GM19372 (cell line): Measurements from ENCODE around the gene ZNF771.

Experiments
- ATAC-seq: cut with Tn5 transposase; IDR thresholded peaks from one replicate; pipeline ENCODE4 v1.9.1; 2021; ENCODE audit warnings: mild to moderate bottlenecking, low read depth, moderate library complexity; ENCODE audit not compliant: unreplicated experiment

Gene ZNF771

DNA sequence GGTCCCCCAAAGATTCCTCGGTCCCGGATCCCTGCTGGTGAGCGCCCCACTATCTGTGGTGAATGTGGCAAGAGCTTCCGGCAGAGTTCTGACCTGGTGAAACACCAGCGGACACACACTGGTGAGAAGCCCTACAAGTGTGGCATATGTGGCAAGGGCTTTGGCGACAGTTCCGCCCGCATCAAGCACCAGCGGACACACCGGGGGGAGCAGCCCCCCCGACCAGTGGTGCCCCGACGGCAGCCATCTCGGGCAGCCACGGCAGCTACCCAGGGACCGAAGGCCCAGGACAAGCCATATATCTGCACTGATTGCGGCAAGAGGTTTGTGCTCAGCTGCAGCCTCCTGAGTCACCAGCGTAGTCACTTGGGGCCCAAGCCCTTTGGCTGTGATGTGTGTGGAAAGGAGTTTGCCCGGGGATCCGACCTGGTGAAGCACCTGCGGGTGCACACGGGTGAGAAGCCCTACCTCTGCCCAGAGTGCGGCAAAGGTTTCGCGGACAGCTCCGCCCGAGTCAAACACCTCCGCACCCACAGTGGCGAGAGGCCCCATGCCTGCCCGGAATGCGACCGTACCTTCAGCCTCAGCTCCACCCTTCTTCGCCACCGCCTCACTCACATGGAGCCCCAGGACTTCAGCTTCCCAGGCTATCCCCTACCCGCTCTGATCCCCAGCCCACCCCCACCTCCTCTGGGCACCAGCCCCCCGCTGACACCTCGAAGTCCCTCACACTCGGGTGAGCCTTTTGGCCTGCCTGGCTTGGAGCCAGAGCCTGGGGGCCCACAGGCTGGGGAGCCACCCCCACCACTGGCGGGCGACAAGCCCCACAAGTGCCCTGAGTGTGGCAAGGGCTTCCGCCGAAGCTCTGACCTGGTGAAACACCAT lies 9.4 kb upstream of the ZNF771 start:
- no peak for ATAC-seq

DNA sequence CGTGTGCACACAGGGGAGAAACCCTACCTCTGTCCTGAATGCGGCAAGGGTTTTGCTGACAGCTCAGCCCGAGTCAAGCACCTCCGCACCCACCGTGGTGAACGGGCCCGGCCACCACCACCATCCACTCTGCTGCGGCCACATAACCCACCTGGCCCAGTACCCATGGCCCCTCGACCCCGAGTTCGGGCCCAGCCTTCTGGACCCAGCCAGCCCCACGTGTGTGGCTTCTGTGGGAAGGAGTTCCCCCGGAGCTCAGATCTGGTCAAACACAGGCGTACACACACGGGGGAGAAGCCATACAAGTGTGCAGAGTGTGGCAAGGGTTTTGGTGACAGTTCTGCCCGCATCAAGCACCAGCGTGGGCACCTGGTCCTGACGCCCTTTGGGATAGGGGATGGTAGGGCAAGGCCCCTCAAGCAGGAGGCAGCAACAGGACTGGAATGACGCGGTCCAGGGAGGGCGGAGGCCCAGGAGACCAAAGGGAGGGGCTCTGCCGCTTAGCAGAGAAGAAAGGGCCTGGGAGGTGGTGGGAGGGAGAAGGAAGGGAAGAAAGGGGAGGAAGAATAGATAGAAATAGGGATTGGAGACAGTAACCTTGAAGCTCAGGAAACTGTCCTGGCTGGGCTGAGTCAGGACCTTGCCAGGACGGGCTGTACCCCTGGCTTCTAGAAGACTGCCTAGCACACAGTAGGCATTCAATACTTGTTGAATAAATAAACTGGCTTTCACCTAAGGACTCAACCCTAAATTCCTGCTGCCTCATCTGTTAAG lies 8.6 kb upstream of the ZNF771 start:
- no peak for ATAC-seq

DNA sequence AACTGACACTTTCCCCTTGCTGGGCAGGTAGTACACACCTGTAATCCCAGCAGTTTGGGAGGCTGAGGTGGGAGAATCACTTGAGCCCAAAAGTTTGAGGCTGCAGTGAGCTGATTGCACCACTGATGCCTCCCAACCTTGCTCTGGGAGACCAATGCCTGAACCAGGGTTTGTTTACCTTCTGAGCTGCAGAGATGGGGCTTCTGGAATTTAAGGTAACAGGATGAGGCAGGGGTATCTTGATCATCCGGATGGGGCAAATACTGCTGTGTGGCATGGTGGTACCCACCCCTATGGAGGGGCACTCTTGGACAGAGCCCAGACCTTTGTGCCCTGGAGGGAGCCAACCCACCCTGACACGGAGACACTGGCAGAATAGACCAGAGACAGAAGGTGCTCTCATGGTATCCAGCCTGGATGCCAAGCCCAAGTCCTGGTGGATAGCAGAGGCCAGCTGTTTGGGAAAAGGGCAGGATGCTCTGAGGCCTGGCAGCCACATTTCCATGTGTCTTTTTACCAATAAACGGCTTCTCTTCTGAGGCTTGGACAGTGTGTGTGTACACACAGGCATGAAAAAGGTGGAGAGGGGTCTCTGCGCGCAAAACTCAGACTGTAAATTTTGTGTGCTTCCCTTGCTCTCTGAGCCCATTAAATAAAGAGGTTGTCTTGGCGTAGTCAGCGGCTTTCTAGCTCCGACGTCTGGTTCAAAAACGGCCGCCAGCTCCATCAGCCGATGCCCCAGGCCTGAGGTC lies 7.8 kb upstream of the ZNF771 start:
- ATAC-seq: no peak

DNA sequence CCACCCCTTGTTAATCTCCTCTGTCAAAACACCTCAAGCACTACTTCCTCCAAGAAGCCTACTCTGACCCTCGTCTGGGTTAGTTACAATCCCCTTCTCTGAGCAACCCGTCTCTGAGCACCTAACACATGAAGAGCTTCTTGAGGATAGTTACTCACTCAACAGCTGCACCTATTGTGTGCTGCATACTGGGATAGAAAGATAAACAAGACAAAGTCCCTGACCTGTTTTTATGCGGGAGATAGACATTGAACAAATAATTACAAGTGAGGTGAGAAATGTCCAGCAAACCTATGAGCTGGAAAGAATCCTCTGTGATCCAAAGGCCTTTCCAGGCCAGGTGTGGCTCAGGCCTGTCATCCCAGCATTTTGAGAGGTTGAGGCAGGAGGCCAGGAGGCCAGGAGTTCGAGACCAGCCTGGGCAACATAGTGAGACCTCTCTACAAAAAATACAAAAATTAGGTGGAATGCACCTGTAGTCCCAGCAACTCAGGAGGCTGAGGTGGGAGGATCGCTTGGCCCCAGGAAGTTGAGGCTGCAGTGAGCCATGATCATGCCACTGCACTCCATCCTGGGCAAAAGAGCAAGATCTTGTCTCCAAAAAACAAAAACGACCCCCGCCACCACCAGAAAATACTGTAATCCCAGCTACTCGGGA lies 5.5 kb upstream of the ZNF771 start:
- no peak for ATAC-seq

DNA sequence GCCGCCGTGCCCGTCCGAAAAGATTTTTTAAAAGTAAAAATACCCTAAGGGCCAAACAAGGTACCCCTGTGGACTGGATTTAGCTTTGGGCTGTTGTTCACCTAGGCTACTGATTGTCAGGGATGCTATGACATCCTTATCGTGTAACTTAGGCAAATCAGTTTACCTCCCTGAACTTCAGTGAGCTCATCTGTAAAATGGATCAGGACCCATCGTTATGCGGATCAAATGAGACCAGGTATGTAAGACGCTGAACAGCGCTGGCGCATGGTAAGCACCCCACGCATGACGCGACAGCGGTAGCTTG lies 658 bp upstream of the ZNF771 start:
- peak; percentile 22 for ATAC-seq

DNA sequence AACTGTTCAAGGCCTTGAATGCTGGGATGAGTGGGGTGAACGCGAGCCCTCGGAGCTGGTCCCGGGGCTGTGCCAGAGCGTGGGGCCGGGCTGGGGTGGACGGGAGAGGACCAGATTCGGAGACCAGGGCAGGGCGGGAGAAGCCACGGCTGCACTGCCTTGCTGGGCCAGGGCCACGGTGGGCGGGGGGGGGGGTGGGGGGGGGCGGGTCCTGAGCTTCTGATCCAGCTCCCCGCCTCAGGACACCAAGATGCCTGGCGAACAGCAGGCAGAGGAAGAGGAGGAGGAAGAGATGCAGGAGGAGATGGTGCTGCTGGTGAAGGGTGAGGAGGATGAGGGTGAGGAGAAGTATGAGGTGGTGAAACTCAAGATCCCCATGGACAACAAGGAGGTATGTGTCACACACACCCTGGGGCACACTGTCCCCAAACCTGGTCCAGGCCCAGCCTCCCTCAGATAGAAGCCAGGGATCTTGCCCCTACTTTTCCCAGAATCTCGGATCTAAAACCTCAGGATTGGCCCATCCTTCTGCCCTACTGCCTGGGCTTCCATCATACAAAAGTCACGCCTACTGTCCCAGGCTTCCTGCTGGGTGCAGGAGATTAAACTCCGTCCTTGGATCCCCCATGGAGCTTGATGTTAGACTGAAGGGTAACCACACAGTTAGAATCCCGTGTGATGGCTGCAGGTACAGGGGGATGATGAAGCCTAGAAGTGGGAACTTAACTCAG lies 563 bp downstream of the ZNF771 start:
- no peak for ATAC-seq

DNA sequence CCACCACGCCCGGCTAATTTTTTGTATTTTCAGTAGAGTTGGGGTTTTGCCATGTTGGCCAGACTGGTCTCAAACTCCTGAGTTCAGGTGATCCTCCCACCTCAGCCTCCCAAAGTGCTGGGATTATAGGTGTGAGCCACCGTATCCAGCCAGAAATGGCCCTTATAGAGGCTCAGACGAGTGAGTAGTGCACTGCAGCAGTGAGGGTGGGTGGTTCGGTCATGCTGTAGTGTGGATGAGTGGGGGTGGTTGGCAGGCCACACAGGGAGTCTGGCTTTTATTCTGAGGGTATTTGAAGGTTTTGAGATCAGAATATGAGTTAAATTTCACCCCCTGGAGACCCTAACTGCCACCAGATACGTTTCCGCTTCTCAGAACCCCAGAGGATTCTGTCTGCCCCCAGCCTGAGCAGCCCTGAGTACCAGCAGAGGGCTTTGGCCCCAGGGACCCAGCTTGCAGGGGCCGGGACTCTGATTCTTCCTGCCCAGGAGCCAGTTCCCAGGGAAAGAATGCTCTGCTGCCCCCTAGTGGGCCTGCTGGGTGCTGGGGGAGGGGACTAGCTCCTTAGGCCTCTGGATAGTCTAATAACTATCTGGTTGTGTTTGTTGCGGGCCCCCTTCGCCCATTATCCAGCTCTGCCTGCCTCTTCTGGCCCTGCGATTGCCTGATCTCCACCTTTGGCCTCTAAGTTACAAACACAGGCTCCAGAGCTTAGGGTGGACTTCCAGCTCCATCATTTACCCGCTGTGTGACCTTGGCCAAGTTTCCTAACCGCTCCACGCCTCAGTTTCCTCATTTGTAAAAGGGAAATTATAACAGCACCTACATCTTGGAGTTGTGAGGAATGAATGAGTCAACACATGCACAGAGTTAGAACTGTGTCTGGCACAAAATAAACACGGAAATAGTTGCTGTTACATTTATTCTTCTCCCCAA lies 2.0 kb downstream of the ZNF771 start:
- no peak for ATAC-seq

DNA sequence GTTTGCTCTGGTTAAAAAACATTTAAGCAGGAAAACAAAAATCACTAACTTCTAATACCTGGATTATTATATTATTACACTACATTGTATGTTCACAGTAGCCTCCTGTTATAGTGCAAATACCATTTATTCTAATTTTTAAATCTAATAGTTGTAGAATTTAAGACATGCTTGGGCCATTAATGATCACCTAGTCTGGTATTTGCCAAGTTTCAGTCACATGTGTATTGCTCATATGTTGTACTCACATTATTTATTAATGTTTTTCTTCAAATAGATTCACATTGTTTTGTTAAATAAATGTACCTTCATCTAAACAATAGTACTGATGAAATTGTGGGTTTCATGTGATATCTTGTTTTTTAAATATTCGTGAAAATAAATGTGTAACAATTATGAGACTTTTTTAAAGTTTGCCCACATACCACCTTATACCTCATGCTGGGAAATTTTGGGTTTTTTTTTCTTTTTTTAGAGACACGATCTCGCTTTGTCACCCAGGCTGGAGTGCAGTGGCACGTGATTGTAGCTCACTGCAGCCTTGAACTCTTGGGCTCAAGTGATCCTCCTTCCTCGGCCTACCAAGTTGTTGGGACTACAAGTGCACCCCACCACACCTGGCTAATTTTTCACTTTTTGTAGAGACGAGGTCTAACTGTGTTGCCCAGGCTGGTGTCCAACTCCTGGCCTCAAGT lies 5.9 kb downstream of the ZNF771 start:
- ATAC-seq: no peak

DNA sequence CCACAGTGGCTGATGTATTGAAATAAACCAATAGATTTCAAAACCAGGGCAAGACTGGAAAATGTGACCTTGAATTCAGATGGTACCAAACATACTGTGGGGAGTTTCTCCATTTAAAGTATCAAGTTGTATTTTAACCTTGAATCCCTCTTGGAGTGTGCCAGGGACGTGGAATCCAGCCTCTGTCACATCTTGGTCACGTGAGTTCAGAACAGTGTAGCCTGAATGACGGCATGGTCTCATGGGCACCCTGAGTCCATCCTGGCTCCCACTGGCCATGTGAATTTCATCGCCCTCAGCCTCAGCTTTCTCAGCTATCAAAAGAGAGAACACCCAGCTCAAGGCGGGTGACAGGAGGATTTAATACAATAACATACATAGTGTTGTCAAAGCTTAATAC lies 6.8 kb downstream of the ZNF771 start:
- ATAC-seq: no peak

DNA sequence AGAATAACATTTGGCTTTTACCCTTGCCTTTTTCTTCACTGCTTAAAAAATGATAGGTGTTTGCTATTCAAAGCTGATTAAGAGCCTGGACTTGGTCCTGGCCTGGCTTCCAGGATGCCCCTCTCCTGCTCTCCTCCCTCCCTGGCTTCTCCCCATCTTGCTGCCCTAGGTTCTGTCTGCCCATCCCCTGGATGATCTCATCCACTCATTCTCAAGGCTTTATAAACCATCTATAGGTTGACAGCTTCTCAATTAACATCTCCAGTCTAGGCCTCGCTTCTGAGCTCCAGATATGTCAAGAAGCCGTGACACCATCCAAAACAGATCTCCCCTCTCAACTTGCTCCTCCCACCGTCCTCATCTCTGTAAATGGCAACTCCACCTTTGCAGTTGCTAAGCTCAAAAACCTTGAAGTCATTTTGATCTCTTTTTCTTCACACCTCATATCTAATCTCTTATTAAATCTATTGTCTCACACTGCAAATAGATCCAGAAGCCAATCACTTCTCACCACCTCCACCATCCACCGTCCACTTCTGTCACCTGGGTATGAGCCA lies 8.7 kb downstream of the ZNF771 start:
- ATAC-seq: no peak

DNA sequence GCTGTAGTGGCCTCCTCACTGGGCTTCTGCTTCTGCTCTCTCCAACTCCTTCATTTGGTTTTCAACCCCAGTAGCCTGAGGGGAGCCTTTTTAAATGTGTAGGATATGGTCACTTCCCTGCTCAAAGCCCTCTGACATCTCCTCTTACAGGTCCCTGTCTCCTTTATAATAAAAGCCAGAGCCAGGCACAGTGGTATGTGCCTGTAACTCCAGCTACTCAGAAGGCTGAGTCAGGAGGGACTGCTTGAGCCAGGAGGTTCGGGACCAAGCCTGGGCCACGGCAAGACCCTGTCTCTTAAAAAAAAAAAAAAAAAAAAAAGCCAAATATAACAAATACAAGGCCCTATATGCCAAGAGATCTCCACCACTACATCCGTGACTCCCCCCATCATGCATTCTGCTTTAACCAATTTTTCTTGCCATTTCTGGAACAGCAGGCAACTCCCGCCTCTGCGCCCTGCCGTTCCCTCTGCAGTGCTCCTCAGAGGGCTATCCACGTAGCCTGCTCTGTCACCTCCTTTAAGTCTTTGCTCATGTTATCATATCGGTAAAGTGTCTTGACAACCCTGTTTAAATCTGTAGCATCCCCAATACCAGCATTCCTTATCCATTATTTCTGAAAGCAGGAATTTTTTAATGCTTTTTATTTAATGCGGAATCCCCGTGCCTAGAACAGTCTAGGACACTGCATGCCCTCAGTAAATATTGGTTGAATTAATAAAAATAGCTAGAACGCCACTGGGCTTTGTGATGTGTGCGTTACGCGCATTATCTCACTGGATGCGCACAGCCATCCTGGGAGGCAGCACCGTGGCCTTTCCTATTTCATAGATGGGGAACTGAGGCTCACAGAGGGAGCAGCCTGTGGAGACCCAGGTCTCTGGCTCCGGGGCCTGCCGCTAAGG lies 9.5 kb downstream of the ZNF771 start:
- ATAC-seq: no peak

DNA sequence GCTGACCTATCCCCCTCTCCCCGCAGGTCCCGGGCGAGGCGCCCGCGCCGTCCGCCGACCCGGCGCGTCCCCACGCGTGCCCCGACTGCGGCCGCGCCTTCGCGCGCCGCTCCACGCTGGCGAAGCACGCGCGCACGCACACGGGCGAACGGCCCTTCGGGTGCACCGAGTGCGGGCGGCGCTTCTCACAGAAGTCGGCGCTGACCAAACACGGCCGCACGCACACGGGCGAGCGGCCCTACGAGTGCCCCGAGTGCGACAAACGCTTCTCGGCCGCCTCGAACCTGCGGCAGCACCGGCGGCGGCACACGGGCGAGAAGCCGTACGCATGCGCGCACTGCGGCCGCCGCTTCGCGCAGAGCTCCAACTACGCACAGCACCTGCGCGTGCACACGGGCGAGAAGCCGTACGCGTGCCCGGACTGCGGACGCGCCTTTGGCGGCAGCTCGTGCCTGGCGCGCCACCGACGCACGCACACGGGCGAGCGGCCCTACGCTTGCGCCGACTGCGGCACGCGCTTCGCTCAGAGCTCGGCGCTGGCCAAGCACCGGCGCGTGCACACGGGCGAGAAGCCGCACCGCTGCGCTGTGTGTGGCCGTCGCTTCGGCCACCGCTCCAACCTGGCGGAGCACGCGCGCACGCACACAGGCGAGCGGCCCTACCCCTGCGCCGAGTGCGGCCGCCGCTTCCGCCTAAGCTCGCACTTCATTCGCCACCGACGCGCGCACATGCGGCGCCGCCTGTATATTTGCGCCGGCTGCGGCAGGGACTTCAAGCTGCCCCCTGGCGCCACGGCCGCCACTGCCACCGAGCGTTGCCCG lies 10.3 kb downstream of the ZNF771 start:
- peak; percentile 86 for ATAC-seq

DNA sequence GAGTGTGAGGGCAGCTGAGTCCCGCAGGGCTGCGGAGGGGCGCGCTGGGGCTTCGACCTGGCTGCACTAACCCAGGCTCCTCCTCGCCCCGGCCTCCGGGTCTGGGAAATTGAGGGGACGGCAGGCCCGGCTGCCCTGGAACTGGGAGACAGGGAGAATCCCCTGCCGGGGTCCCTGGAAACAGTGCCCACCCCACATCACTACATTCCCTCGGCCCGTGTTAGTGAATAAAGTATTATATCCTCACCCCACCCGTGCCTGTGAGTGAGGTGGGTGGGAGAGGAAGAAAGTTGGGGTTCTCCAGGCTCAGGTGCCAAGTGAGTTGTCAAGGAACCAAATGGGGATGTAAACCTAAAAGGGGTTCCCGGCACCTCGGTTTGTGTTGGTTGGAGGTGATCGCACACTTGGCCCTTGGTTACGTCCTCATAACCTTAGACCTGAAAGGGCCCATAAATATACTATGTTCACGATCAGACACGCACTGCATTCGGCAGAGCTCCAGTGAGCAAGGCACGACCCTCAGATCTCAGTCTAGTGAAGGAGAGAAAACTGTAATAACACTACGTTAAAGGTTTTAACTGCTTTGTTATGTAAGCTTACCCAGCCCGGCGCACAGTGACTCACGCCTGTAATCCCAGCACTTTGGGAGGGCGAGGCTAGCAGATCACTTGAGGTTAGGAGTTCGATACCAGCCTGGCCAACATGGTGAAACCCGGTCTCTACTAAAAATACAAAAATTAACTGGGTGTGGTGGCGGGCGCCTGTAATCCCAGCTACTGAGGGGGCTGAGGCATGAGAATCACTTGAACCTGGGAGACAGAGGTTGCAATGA lies 11.2 kb downstream of the ZNF771 start:
- ATAC-seq: no peak

DNA sequence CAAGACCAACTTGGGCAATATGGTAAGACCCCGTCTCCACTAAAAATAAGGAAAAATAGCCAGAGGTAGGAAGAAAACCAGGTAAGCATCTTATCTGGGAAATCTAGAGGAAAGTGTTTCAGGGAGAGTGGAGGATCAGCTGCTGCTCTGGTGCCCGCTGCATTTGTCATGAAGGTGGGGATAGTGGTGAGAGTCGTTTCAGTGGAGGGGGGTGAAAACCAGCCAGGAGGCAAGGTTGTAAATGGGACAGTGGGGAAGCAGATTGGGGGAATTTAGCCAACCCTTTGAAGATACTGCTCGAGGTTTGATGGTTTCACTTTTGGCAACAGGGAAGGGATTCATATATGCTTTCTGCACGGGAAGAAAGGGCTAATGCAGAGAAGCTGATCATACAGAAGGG lies 13.6 kb downstream of the ZNF771 start:
- no peak for ATAC-seq

DNA sequence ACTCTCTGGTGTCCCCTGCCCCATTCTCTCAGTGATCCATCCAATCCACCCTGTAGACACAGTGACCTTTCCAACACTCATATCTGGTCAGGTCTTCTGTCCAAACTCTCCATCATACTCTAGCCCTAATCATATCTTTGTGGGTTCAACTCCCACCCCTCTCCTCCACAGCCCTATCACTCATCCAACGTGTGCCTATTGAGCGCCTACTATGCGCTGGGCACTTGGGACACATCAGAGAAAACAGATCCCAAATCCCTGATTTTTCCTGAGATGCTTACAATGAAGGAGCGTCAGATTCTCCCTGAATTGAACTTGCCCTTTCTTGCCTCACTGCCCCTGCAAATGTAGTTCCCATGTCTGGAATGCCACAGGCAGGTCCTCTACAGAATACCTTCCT lies 20.6 kb downstream of the ZNF771 start:
- no peak for ATAC-seq

DNA sequence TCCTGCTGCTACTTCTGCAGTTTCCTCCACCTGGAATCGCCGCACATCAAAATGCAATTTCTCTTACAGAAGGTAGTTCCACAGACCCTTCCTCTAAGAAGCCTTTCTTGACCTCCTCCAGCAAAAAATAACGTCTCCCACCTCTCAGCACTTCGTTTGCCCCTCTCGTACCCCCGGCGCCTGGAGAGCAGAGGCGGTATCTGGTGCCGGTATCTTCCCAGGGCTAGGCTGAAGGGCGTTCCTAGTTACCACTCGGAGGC lies 21.9 kb downstream of the ZNF771 start:
- ATAC-seq: no peak
